Left lung (tissue), 10 donors: Measurements from ENCODE around the gene SLC22A12. TPM values are rescaled to one million over a fixed set of nuclear protein-coding genes. Genes with fewer than 3 reads are reported as not detected.

Experiments used
- ATAC-seq: fragments of 200-7000 bp; cut with Tn5 transposase; one replicate; pipeline ENCODE4 v1.9.1; 2020; ENCODE audit warnings: moderate library complexity
- DNase-seq, 4 donors: peaks; one replicate each; pipeline ENCODE4 v3.0.0-alpha.2; 2013 to 2020
- H3K27ac ChIP-seq, 2 donors: fragments of 200-600 bp; sonication (generic) in 1 of 2; one replicate each; pipeline versions ENCODE4 v1.5.0 to v1.8.0; 2020 to 2021
- H3K27me3 ChIP-seq, 2 donors: fragments of 200-600 bp; sonication (generic) in 1 of 2; one replicate each; pipeline versions ENCODE4 v1.5.0 to v1.8.0; 2020 to 2021
- H3K36me3 ChIP-seq, 2 donors: fragments of 200-600 bp; sonication (generic) in 1 of 2; one replicate each; pipeline versions ENCODE4 v1.5.0 to v1.8.0; 2020 to 2021
- H3K4me1 ChIP-seq, 2 donors: fragments of 200-600 bp; one replicate each; pipeline ENCODE4 v1.8.0; 2021
- H3K4me3 ChIP-seq, 2 donors: fragments of 200-600 bp; sonication (generic) in 1 of 2; one replicate each; pipeline versions ENCODE4 v1.5.0 to v1.8.0; 2020 to 2021; ENCODE audit warnings: mild to moderate bottlenecking in 1 of 2
- H3K9me3 ChIP-seq, 2 donors: fragments of 200-600 bp; sonication (generic) in 1 of 2; one replicate each; pipeline versions ENCODE4 v1.5.0 to v1.8.0; 2020 to 2021
- CTCF ChIP-seq, 2 donors: fragments of 200-600 bp; sonication (generic) in 1 of 2; IDR thresholded peaks; one replicate each; pipeline versions ENCODE4 v1.5.0 to v1.8.0; 2021; ENCODE audit warnings: antibody characterized with exemption in 2 of 2
- intact Hi-C, 2 donors: fragments of 100-400 bp; cut with DNase I; formaldehyde crosslinking; loops; one replicate each; pipeline versions ENCODE4 v1.11.2 to v1.14.2; 2022
- polyA plus RNA-seq, 6 donors: library from polyadenylated mRNA; unstranded; fragments of 120-200 nt; gene quantifications; one replicate each; pipeline ENCODE4 v1.2.1, GENCODE V29; 2013; ENCODE audit not compliant: insufficient read length in 6 of 6
- total RNA-seq, 2 donors: library from RNA; stranded (reverse); fragmentation: NEBNext Ultra II Directional; extraction: Animal tissue kit (Norgen Biotek cat#: 25700); gene quantifications; one replicate each; pipeline ENCODE4 v1.2.1, GENCODE V29; 2021
- donor health status: DM: no; HTN: yes; CAD: no.
- donor health status: DM: no; HTN: no; CAD: no.

Gene SLC22A12
- total and polyA plus RNA-seq, 8 donors, result not detected

DNA sequence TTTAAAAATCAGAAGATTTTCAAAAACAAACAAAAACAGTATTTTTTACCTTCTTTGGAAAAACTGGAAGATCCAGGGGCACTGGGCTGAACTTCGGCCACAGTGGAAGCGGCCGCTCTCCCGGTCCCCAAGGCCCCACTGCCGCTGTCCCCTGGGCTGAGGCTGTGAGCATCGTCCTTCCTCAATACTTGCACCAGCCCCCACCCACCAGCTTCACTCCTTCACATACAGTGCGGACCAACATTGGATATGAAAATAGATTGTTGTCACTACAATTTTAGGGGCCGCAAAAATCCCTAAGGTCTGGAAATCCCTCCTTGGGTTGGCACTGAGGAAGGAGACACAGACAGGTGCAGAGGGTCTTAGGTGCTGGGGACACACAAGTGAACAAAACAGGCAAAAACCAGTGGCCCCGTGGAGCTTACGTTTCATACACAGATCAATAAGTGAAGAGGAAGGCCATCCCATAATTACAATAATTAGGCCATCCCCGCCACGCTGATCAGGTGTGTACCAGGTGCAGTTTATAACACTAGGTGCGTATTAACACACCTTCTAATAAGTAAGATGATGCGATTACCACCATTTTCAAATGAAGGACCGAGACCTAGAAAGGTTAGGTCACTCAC, 28.2 kb upstream of the SLC22A12 start:
- H3K4me3 ChIP-seq, result no peak overlapping the region
- no peak overlapping the region for H3K27ac ChIP-seq
- H3K27me3 ChIP-seq, result peaks cover 0 to 28% of the 10 kb centered on the region in 2 donors
- no peaks in the 10 kb centered on the region for H3K9me3 ChIP-seq
- intact Hi-C loops, result no loop called here
- no peak for TF ChIP-seq CTCF (IDR thresholded peaks at IDR 0.05)
- DNase-seq (peak in 1 of 4 donors; percentile 13), ATAC-seq (no peak)
- H3K4me1 ChIP-seq, result no peaks in the 10 kb centered on the region
- no peaks in the 10 kb centered on the region for H3K36me3 ChIP-seq

- H3K36me3 ChIP-seq, result no peaks in the 10 kb centered on the region
- no peak overlapping the region for H3K4me3 ChIP-seq
- no peaks in the 10 kb centered on the region for H3K9me3 ChIP-seq
- H3K27me3 ChIP-seq, result peaks cover 0 to 19% of the 10 kb centered on the region in 2 donors
- no peak overlapping the region for H3K27ac ChIP-seq
- ATAC-seq, result no peak
- TF ChIP-seq CTCF (IDR thresholded peaks at IDR 0.05), result no peak
- DNase-seq, result no peak
- H3K4me1 ChIP-seq, result no peaks in the 10 kb centered on the region
- intact Hi-C loops, result no loop called here
Observed at GRCh38 chr11:64563966-64564365, 27.1 kb upstream of the SLC22A12 start.

DNA sequence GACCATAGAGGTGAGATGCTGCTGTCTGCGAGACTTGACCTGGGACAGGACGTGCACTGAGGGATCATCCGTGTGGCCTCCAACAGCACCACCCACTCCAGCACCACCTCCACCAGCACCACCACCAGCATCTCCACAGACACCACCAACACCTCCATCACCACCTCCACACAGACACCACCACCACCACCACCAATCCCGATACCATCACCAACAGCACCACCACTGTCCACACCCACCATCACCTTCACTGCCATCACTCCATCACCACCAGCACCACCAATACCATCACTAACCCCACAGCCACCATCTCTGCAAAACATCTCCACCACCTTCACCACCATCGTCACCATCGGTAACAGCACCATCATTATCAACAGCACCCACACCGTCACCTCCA, 26.6 kb upstream of the SLC22A12 start:
- Histone ChIP-seq H3K4me1 (no peaks in the 10 kb centered on the region), H3K27me3 (peaks cover 0 to 17% of the 10 kb centered on the region in 2 donors), H3K36me3 (no peaks in the 10 kb centered on the region), H3K27ac (no peak overlapping the region), H3K4me3 (no peak overlapping the region), H3K9me3 (no peaks in the 10 kb centered on the region)
- no peak for DNase-seq
- no peak for ATAC-seq
- TF ChIP-seq CTCF (IDR thresholded peaks at IDR 0.05), result no peak
- intact Hi-C loops, result no loop called here

DNA sequence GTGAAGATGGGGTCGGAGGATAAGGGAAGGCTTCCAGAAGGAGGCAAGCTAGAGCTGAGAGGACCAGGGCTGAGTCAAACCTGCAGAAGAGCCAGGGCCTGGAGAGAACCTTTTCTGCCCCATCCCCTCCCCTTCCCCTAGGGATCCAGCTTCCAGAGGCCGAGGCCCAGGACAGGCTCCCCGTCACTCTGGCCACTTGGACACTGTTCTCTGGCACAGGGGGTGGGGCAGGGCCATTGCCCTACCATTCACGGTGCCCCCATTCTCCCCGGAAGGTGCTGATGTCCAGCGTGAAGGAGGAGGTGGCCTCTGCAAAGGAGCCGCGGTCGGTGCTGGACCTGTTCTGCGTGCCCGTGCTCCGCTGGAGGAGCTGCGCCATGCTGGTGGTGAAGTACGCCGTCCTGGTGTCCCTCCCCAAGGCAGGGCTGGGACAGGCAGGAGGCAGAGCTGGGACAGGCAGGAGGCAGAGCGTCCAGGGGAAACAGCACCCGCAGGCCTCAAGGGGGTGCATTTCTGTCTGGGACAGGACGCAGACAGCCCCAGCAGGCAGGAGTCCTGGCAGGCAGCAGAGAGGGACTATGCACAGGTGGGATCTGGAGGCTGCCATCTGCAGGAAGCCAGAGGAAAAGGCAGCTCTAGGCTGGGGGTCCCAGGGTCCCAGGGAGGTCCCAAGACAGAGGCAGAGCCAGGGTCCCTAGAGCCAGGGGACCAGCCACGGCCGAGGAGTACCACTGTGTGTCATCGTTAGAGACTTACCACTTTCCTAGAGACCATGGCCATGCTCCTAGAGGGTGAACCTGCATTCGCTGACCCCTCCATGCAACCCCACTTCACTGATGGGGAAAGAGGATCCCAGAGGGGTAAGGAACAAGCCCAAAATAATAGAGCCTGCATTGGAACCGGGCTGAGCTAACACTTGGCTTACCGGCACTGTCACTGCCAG, 25.8 kb upstream of the SLC22A12 start:
- Histone ChIP-seq H3K4me1 (no peaks in the 10 kb centered on the region), H3K9me3 (no peaks in the 10 kb centered on the region), H3K4me3 (no peak overlapping the region), H3K36me3 (no peaks in the 10 kb centered on the region), H3K27ac (no peak overlapping the region), H3K27me3 (peaks cover 0 to 9% of the 10 kb centered on the region in 2 donors)
- DNase-seq (peak in 1 of 4 donors; percentile 71), ATAC-seq (no peak)
- TF ChIP-seq CTCF (IDR thresholded peaks at IDR 0.05), result no peak
- intact Hi-C loops, result no loop called here
